Glutamatergic neuron (in vitro differentiated cells): ENCODE data around the gene BANK1. TPM values are rescaled to one million over a fixed set of nuclear protein-coding genes. Genes with fewer than 3 reads are reported as not detected.

Source experiments
- DNase-seq: peaks from one replicate; pipeline ENCODE4 v3.0.0; 2022
- H3K27ac Mint-ChIP-seq: one replicate; pipeline ENCODE4 v1.8.0; 2020; ENCODE audit warnings: mild to moderate bottlenecking, mixed read lengths, inconsistent platforms; ENCODE audit not compliant: unreplicated experiment
- H3K27me3 Mint-ChIP-seq: one replicate; pipeline ENCODE4 v1.8.0; 2020; ENCODE audit warnings: mild to moderate bottlenecking, moderate library complexity, mixed read lengths, inconsistent platforms; ENCODE audit not compliant: unreplicated experiment
- H3K36me3 Mint-ChIP-seq: one replicate; pipeline ENCODE4 v1.8.0; 2020; ENCODE audit warnings: mild to moderate bottlenecking, mixed read lengths, inconsistent platforms; ENCODE audit not compliant: unreplicated experiment
- H3K4me1 Mint-ChIP-seq: one replicate; pipeline ENCODE4 v1.8.0; 2020; ENCODE audit warnings: mild to moderate bottlenecking, low read depth, mixed read lengths, inconsistent platforms; ENCODE audit not compliant: unreplicated experiment
- H3K4me3 Mint-ChIP-seq: one replicate; pipeline ENCODE4 v1.8.0; 2020; ENCODE audit warnings: mild to moderate bottlenecking, mixed read lengths, inconsistent platforms; ENCODE audit not compliant: unreplicated experiment
- H3K9me3 Mint-ChIP-seq: one replicate; pipeline ENCODE4 v1.8.0; 2020; ENCODE audit warnings: mild to moderate bottlenecking, moderate library complexity, mixed read lengths, inconsistent platforms; ENCODE audit not compliant: unreplicated experiment
- total RNA-seq: library from RNA; stranded (reverse); fragmentation: NEBNext Ultra II Directional; extraction: Animal tissue kit (Norgen Biotek cat#: 25700); gene quantifications from one replicate; pipeline ENCODE4 v1.2.1, GENCODE V29; 2021; ENCODE audit not compliant: unreplicated experiment
- TF ChIP-seq, protein P1 (sequence below): fragments of 200-600 bp; sonication (generic); IDR thresholded peaks from one replicate; pipeline ENCODE4 v1.5.0; 2021; ENCODE audit not compliant: partially characterized antibody, unreplicated experiment

The BANK1 gene
- total RNA-seq, 1 donor from 2014 or later = not detected

DNA sequence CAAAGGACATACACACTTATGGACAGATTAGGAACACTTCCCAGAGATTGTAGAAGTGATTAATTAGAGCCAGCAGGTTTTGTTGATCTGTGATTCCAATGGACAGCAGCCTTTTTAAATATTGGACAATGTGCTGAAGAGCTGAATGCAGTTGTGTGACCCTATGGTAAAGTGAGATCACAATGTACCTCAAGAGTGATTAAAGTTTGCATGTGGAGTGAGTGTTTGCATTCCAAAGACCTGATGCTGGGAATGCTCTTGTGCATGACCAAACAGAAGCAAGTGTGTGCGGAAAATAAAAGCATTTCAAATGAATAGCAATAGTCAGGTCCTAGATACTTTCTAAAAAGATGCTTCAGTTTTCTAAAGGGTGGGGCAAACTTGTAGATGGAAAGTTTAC is 154.1 kb downstream of the BANK1 start:
- no peaks in the 10 kb centered on the region for H3K4me1 Mint-ChIP-seq
- DNase-seq = no peak
- H3K27me3 Mint-ChIP-seq = no peaks in the 10 kb centered on the region
- no peaks in the 10 kb centered on the region for H3K36me3 Mint-ChIP-seq
- H3K4me3 Mint-ChIP-seq = no peak overlapping the region
- no peak overlapping the region for H3K27ac Mint-ChIP-seq
- H3K9me3 Mint-ChIP-seq = peaks cover 1% of the 10 kb centered on the region
- TF ChIP-seq, protein P1, sequence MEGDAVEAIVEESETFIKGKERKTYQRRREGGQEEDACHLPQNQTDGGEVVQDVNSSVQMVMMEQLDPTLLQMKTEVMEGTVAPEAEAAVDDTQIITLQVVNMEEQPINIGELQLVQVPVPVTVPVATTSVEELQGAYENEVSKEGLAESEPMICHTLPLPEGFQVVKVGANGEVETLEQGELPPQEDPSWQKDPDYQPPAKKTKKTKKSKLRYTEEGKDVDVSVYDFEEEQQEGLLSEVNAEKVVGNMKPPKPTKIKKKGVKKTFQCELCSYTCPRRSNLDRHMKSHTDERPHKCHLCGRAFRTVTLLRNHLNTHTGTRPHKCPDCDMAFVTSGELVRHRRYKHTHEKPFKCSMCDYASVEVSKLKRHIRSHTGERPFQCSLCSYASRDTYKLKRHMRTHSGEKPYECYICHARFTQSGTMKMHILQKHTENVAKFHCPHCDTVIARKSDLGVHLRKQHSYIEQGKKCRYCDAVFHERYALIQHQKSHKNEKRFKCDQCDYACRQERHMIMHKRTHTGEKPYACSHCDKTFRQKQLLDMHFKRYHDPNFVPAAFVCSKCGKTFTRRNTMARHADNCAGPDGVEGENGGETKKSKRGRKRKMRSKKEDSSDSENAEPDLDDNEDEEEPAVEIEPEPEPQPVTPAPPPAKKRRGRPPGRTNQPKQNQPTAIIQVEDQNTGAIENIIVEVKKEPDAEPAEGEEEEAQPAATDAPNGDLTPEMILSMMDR = no peak

DNA sequence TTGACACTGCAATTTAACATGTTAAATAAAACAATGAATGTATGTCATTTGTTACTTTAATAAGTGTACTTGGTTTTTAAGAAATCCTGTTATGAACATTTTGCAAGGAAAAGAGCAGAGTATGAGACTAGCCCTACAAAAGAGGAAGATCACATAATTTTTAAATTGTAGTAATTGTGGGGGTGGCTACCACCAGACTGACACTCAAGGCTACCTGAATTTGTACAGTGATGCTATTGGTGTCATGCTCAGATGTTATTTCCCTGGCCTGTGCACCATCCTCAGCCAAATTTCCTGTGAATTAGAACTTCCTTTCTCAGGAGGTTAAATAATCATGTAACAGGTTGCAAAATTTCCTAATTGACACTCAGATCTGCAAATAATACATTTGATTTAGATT is 157.5 kb downstream of the BANK1 start:
- Mint-ChIP-seq H3K4me1 (no peaks in the 10 kb centered on the region), H3K36me3 (no peaks in the 10 kb centered on the region), H3K4me3 (no peak overlapping the region), H3K9me3 (no peaks in the 10 kb centered on the region), H3K27ac (no peak overlapping the region), H3K27me3 (no peaks in the 10 kb centered on the region)
- TF ChIP-seq, protein P1 = no peak
- no peak for DNase-seq

DNA sequence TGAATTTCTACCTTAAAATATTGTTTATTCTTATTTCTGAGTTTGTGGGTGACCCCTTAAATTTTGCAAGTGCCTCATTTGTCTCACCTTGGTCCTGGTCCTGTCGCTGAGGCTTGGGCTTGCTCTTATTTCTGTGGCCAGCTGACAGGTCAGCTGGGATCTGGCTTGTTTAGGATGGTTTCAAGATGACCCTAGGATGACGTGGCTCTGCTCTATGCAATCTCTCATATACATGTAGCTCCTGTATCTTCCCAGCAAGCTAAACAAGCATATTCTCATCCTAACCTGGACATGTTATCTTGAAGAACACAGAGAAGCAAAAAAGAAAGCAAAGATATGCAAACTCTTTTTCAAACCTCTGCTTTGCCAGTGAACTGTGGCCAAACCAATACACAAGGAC is 158.4 kb downstream of the BANK1 start:
- Mint-ChIP-seq H3K36me3 (no peaks in the 10 kb centered on the region), H3K4me3 (no peak overlapping the region), H3K27me3 (no peaks in the 10 kb centered on the region), H3K4me1 (no peaks in the 10 kb centered on the region), H3K9me3 (peaks cover under 1% of the 10 kb centered on the region), H3K27ac (no peak overlapping the region)
- TF ChIP-seq, protein P1 = no peak
- no peak for DNase-seq

DNA sequence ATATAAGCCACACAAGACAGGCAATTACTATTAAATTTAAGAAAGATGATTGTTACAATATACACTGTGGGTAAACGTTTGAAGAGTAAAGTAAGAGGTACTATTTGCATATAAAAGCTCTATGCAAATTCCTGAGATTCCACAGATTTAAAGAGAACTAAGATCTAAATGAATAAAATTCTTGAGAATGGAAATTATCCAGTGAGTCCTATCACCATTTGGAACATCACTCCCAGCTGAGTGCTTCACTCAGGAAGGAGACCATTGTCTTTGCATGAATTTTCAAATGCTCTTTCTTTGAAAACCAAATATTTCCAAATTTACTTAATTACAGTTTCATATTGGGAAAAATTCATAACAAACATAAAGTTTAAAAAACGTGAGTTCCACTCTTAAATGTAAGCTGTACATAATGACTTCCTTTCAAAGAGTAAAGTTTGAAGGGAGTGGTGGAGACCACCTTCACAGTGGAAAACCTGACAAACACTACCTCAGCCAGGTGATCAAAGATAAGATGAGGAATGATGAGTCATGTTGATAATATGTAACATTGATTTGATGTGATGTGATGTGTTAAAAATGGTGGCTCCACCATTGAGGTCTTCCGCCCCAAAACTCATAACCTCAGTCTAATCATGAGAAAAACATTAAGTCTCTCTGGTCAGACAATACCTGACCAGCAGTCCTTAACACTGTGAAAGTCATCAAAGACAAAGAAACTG is 159.9 kb downstream of the BANK1 start:
- Mint-ChIP-seq H3K27me3 (no peaks in the 10 kb centered on the region), H3K9me3 (peaks cover 2% of the 10 kb centered on the region), H3K36me3 (no peaks in the 10 kb centered on the region), H3K27ac (no peak overlapping the region), H3K4me1 (no peaks in the 10 kb centered on the region), H3K4me3 (no peak overlapping the region)
- TF ChIP-seq, protein P1 = no peak
- DNase-seq = no peak

DNA sequence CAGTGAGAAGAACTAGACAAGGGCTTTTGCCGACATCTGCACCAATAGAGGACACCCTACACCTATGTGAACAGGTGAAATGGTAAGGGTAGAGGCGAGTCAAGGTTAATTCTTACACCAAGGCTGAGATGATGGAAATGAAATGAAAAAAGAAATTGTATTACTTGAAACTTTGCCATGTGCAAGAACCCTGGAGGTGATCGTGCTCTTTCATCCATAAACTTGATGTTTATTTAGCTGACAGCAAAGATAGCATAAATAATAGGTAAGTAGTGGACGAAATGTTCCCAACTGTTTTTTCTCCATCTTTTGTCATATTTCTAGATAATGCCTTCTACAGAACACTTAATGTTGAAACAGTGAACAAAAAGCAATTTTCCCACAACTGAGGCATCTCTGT is 162.5 kb downstream of the BANK1 start:
- TF ChIP-seq, protein P1 = no peak

More for the DNA sequence above, 162.5 kb downstream of the BANK1 start:
- no peaks in the 10 kb centered on the region for H3K36me3 Mint-ChIP-seq
- no peaks in the 10 kb centered on the region for H3K4me1 Mint-ChIP-seq
- H3K27me3 Mint-ChIP-seq = no peaks in the 10 kb centered on the region
- H3K9me3 Mint-ChIP-seq = peaks cover 2% of the 10 kb centered on the region
- H3K27ac Mint-ChIP-seq = no peak overlapping the region
- DNase-seq = no peak
- no peak overlapping the region for H3K4me3 Mint-ChIP-seq
